VCaP (cell line): ENCODE data around the gene TMEM132D.

Source experiments
- H3K27ac ChIP-seq: fragments of 450-650 bp; 2 replicates; pipeline ENCODE4 v1.5.1; 2017
- CTCF ChIP-seq: fragments of 450-650 bp; conservative IDR thresholded peaks from 2 replicates; pipeline ENCODE4 v1.5.1; 2017; ENCODE audit warnings: mild to moderate bottlenecking, moderate library complexity

The TMEM132D gene

GRCh38 chr12:129821964-129822363, 81.9 kb downstream of the TMEM132D start:
- TF ChIP-seq CTCF: no peak
- no peak overlapping the region for H3K27ac ChIP-seq

- no peak for TF ChIP-seq CTCF
- H3K27ac ChIP-seq: no peak overlapping the region
Measured at GRCh38 chr12:129819391-129819790, 84.4 kb downstream of the TMEM132D start.

GRCh38 chr12:129815846-129816245, 88.0 kb downstream of the TMEM132D start:
- no peak overlapping the region for H3K27ac ChIP-seq
- TF ChIP-seq CTCF: no peak

GRCh38 chr12:129811963-129812362, 91.9 kb downstream of the TMEM132D start:
- H3K27ac ChIP-seq: no peak overlapping the region
- no peak for TF ChIP-seq CTCF

- H3K27ac ChIP-seq: no peak overlapping the region
- TF ChIP-seq CTCF: no peak
Measured at GRCh38 chr12:129807136-129807535, 96.7 kb downstream of the TMEM132D start.

- H3K27ac ChIP-seq: no peak overlapping the region
Measured at GRCh38 chr12:129791396-129791795, 112.4 kb downstream of the TMEM132D start.

GRCh38 chr12:129790930-129791329, 112.9 kb downstream of the TMEM132D start:
- no peak for TF ChIP-seq CTCF
- H3K27ac ChIP-seq: no peak overlapping the region

More at GRCh38 chr12:129791396-129791795, 112.4 kb downstream of the TMEM132D start:
- no peak for TF ChIP-seq CTCF

GRCh38 chr12:129790331-129790730, 113.5 kb downstream of the TMEM132D start:
- no peak for TF ChIP-seq CTCF
- no peak overlapping the region for H3K27ac ChIP-seq
